Stimulated activated CD4-positive, alpha-beta T cell treated with anti-CD3 and anti-CD28 coated beads, Interleukin-1b, Interleukin-23, amount 100 ng/mL, for 24 hours (primary cell): ENCODE data around the gene KCNMB2.
"Not testable (repeated sequence)": the region's sequence is repeated elsewhere in the genome, so short reads cannot be mapped to it uniquely, and the experiment has no call there.

ENCODE experiments used
- DNase-seq, 4 experiments: peaks; one replicate each; pipeline ENCODE4 v3.0.0-alpha.2; 2020; ENCODE audit warnings: low read depth in 4 of 4, low spot score in 1 of 4

The KCNMB2 gene

DNA sequence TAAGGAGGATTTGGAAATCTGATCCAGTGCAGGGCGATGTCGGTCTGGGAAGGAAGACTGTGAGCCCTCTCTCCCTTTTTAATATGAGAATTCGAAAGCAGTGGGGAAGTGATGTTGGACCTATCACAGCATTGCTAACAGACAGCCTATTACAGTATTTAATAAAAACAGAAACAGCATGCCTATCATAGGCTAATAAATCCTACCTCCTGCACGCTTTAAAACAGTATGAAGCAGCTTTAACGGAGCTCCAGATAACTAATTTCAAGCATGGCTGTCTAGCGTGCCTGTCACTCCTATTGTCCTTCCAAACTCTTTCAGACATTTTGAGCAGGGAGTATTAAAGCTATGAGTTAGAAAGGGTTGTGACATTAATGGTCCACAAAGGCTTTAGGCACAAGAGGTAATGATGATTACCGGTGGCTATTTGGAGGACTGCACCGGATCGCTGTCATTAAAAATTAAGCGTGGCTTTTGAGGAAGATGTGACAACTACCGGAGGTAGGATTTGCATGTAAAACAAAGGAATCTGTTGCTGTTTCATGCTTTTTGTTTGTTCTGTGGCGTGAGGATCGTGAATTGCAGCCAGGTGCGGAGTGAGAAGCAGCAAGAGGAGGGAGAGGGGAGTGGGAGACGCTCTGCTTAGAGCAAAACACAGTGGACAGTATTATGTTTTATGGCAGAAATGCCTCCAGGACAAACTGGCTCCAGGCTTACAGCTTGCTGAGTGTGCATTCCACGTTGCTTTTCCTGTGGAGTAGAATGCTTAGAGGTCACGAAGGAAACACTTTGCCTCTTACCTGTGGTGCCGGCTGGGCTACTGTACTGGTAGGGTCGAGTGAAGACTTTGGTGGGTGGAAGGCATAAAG is at the start of gene KCNMB2:
TSS of gene KCNMB2 (plus strand) at position 226 of the 869 bp plus-strand sequence.
- no peak for DNase-seq

DNA sequence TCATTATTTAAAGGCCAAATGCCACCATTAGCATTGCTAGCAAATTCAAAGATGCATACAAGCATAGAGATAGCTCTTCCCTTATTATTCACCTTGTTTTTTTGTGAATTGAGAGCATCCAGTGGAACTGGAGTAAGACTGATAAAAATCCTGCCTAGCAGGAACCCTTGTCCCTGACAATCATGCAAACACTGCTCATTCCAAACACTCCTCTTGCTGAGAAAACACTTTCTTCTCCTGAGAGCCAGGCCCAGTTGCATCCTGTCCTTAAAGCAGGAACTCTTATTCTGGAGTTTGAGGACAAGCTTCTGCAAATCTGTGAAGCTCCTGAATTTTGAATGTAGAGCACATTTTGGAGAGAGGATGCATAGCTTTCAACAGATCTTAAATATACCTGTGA is 49.3 kb upstream of the KCNMB2 start:
- DNase-seq, result no peak

- DNase-seq, result no peak
Measured at GRCh38 chr3:178487752-178488151, 48.5 kb upstream of the KCNMB2 start.

GRCh38 chr3:178491751-178492150 is 44.5 kb upstream of the KCNMB2 start:
- DNase-seq, result no peak

GRCh38 chr3:178492491-178492890 is 43.7 kb upstream of the KCNMB2 start:
- no peak for DNase-seq

DNA sequence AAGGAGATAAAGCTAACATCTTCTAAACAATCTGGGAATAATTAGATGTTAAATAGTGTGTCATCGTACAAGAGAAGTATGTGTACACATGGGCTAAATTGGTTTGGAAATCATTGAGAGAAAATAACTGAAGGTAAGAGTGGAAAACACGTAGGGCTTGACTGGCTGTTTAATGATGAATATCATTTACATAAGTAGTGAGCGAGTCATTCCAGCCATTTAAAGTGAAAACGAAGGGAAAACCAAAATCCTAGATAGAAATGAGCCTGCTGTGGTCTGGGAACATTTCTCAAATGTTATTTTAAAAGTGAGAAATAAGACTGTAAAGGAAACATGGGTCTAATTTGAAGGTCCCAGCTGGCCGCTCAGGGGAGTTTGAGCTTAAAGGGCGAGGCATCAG is 41.9 kb upstream of the KCNMB2 start:
- no peak for DNase-seq

GRCh38 chr3:178496911-178497310 is 39.3 kb upstream of the KCNMB2 start:
- DNase-seq, result no peak

GRCh38 chr3:178498871-178499270 is 37.4 kb upstream of the KCNMB2 start:
- DNase-seq, result no peak

DNA sequence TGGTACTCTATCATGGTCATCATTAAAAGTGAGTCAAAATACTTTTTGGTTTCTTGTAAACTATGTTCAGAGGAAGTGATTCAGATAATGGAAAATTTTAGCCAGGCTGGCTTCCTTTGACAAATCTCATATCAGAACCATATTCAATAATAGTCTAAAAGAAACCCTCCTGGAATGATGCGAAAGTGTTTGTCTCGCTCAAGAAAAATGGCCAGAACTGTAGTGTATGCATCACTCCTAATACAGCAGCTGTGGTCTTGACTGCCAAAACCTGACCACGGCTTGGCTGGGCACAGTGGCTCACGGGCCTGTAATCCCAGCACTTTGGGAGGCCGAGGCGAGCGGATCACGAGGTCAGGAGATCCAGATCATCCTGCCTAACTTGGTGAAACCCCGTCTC is 35.6 kb upstream of the KCNMB2 start:
- no peak for DNase-seq

DNA sequence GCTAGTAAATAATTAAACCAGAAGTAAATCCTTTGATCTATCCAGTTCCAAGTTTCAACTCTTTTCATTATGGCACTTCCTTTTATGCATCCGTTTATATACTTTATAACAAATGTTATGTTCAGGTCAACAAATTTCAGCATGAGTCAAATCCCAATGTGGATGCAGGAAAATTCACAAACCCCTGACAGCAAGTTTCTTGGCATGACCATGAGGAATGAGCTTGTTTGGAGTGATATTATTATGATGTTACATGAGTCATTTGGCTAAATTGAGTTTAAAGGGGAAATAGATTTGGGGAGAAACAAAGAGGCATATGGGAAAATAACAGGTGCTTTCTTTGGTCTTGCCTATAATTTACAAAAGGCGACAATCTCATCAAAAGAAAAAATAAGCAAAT is 32.1 kb upstream of the KCNMB2 start:
- DNase-seq, result no peak

- no peak for DNase-seq
Measured at GRCh38 chr3:178505832-178506231, 30.4 kb upstream of the KCNMB2 start.

DNA sequence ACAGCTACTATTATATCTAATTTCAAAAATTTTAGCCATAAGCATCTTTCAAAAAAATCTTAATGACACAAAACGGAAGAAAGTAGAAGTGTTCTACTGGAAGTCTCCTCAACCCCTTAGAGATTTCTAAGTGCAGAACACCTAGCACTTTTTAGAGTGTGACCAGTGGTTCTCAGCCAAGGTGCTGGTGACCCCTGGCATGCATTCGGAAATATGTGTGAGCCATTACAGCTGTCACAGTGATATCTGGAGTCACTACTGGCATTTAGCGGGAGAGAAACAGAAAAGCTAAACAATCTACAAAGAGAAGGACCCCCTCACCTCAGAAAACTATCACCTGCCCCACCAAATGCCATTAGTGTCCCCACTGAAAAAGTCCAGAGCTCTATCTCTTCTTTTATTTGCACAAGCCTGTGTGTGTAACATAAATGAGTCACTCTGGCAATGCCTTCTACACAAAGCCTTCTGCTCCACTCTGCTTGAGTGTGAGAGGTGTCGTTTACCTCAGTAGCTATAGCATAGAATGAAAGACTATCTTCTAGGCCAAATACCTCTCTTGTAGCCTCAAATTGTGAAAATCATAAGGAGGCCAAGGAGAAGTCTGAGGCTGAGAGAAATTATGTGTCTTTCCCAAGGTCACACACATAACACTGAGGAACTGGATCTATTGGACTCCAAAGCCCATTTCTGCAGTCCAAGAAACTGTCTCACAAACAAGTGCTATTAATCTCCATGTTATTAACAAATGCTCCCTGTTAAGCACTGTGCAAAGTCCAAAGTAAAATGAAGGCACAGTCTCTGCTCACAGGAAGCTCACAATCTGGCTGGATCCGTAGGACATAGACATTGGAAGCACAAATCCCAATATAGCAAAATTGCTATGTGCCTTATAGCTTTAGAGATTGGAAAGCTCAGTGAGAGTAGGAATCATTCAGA is 28.5 kb upstream of the KCNMB2 start:
- DNase-seq, result no peak

DNA sequence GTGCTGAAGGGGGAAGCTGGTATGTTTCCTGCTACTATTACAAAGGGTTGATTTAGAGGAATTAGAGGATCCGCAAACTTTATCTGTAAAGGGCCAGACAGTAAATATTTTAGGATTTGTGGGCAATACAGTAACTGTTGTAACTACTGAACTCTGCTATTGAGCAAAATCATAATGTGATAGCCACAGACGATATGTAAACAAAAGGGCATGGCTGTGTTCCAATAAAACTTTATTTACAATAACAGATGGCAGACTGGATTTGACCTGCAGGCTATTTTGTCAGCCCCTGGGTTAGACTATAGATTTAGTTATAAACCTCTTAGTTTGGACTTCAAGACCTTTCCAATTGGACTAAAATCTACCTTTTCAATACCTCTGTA is 27.8 kb upstream of the KCNMB2 start:
- no peak for DNase-seq

DNA sequence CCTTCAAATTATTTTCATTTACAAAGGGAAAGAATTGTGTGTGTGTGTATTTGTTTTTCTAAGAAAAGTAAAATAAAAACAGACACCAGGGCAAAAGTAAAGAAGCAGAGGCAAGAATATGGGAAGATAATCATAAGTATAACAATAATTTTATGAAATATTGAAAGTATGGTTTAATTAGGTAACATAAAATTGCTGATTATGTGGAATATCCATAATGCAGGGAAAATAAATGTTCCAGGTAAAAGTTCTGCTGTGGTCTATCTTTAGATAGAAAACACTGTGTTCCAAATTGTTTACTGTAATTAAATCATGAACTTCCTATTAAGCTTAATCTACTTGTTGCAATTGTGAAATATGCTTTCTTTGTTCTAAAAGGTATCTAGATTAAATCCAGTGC is 25.7 kb upstream of the KCNMB2 start:
- DNase-seq, result no peak

GRCh38 chr3:178512647-178513046 is 23.6 kb upstream of the KCNMB2 start:
- no peak for DNase-seq

GRCh38 chr3:178513546-178514380 is 22.5 kb upstream of the KCNMB2 start:
- no peak for DNase-seq

GRCh38 chr3:178514401-178514800 is 21.8 kb upstream of the KCNMB2 start:
- no peak for DNase-seq

DNA sequence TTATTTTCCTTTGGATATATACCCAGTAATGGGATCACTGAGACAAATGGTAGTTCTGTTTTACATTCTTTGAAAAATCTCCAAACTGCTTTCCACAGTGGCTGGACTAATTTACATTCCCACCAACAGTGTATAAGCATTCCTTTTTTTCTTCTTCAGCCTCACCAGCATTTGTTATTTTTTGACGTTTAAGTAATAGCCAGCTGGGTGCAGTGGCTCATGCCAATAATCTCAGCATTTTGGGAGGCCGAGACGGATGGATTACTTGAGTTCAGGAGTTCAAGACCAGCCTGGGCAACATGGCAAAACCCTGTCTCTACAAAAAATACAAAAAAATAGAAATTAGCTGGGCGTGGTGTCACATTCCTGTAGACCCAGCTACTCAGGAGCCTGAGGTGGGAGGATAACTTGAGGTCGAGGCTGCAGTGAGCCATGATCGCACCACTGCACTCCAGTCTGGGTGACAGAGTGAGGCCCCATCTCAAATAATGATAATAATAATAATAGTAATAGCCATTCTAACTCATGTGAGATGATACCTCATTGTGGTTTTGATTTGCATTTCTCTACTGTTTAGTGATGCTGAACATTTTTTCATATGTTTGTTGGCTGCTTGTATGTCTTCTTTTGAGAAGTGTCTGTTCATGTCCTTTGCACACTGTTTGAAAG is 21.0 kb upstream of the KCNMB2 start:
- DNase-seq, result not testable (repeated sequence)

- no peak for DNase-seq
Measured at GRCh38 chr3:178517665-178518334, 18.4 kb upstream of the KCNMB2 start.
